ENCODE data around the gene TBC1D10B. TPM values are rescaled to one million over a fixed set of nuclear protein-coding genes. Genes with fewer than 3 reads are reported as not detected.

The TBC1D10B gene
- total and polyA plus RNA-seq, 9 donors, result 18.4 to 46.9 (median 35.2) TPM

- peak in 3 of 5 donors; percentile 19 to 57 (median 53) for DNase-seq
- Histone ChIP-seq H3K4me1 (ENCODE audit: insufficient read depth) (peaks cover 5% of the 10 kb centered on the region), H3K27ac (peak overlapping the region in 1 of 2 donors; percentile 100), H3K27me3 (no peaks in the 10 kb centered on the region), H3K4me3 (no peak overlapping the region), H3K9me3 (no peaks in the 10 kb centered on the region), H3K36me3 (no peaks in the 10 kb centered on the region)
- no peak for TF ChIP-seq POLR2A (IDR thresholded peaks at IDR 0.05)
- TF ChIP-seq CTCF (IDR thresholded peaks at IDR 0.05), result no peak
- TF ChIP-seq EP300 (IDR thresholded peaks at IDR 0.05), result no peak
- 85 to 93% (median 85%) methylated on average over 8 of the region's 8 CpGs for WGBS, 3 donors
- intact Hi-C loops (cut with DNase I), result loop anchor here in 1 of 4 donors (10.0 kb wide), 1 partner anchor 278 kb away; the partner anchor contains the start of genes FBRS and PRR14
These were observed 6.2 kb upstream of the TBC1D10B start for GRCh38 chr16:30376461-30376902.

GRCh38 chr16:30375864-30376263 lies 5.6 kb upstream of the TBC1D10B start:
- WGBS, 3 donors, result 86 to 87% (median 87%) methylated on average over 8 of the region's 8 CpGs
- Histone ChIP-seq H3K36me3 (no peaks in the 10 kb centered on the region), H3K4me3 (no peak overlapping the region), H3K4me1 (ENCODE audit: insufficient read depth) (peaks cover 9% of the 10 kb centered on the region), H3K27ac (no peak overlapping the region), H3K9me3 (no peaks in the 10 kb centered on the region), H3K27me3 (no peaks in the 10 kb centered on the region)
- intact Hi-C loops (cut with DNase I), result loop anchor here in 1 of 4 donors (10.0 kb wide), 1 partner anchor 279 kb away; the partner anchor contains the start of genes FBRS and PRR14
- TF ChIP-seq POLR2A (IDR thresholded peaks at IDR 0.05) (no peak), CTCF (IDR thresholded peaks at IDR 0.05) (no peak), EP300 (IDR thresholded peaks at IDR 0.05) (no peak)
- peak in 3 of 5 donors; percentile 12 to 58 (median 41) for DNase-seq

- TF ChIP-seq POLR2A (IDR thresholded peaks at IDR 0.05) (no peak), EP300 (IDR thresholded peaks at IDR 0.05) (no peak), CTCF (IDR thresholded peaks at IDR 0.05) (no peak)
- Histone ChIP-seq H3K4me3 (no peak within 1 kb of the TSS), H3K36me3 (no peaks in the 10 kb centered on the region), H3K27me3 (no peaks in the 10 kb centered on the region), H3K4me1 (ENCODE audit: insufficient read depth) (peaks cover 9% of the 10 kb centered on the region), H3K27ac (no peak within 1 kb of the TSS), H3K9me3 (no peaks in the 10 kb centered on the region)
- no peak for DNase-seq
- WGBS, 3 donors, result 84 to 85% (median 84%) methylated on average over 6 of the region's 6 CpGs
- intact Hi-C loops (cut with DNase I), result loop anchor here in 1 of 4 donors (10.0 kb wide), 1 partner anchor 280 kb away; the partner anchor contains the start of genes FBRS and PRR14
These were observed 4.2 kb upstream of the TBC1D10B start, which contains the start of gene MYL11 for GRCh38 chr16:30374538-30374937. TSS of gene MYL11 (plus strand) at chr16:30374802. CDS start at chr16:30374858, 56 bp downstream.

GRCh38 chr16:30372725-30373124 lies 2.4 kb upstream of the TBC1D10B start:
- Histone ChIP-seq H3K27ac (no peak overlapping the region), H3K4me3 (no peak overlapping the region), H3K9me3 (no peaks in the 10 kb centered on the region), H3K36me3 (no peaks in the 10 kb centered on the region), H3K27me3 (no peaks in the 10 kb centered on the region), H3K4me1 (ENCODE audit: insufficient read depth) (peaks cover 6% of the 10 kb centered on the region)
- TF ChIP-seq EP300 (IDR thresholded peaks at IDR 0.05), result no peak
- no peak for TF ChIP-seq POLR2A (IDR thresholded peaks at IDR 0.05)
- TF ChIP-seq CTCF (IDR thresholded peaks at IDR 0.05), result no peak
- intact Hi-C loops (cut with DNase I), result loop anchor here in 1 of 4 donors (10.0 kb wide), 1 partner anchor 282 kb away; the partner anchor contains the start of genes FBRS and PRR14
- DNase-seq, result no peak
- 86 to 95% (median 90%) methylated on average over 5 of the region's 5 CpGs for WGBS, 3 donors

Measured in ovary (tissue), 9 donors.